Esophagus muscularis mucosa (tissue), 4 donors: ENCODE data around the gene SMIM44.

Experiments used
- EP300 ChIP-seq: sonication (generic); formaldehyde crosslinking; IDR thresholded peaks from one replicate; pipeline ENCODE4 v1.6.1; 2017; ENCODE audit warnings: antibody characterized with exemption
- POLR2A ChIP-seq: fragments of 450-650 bp; IDR thresholded peaks from one replicate; pipeline ENCODE4 v1.6.1; 2017; ENCODE audit warnings: antibody characterized with exemption, moderate library complexity, mild to moderate bottlenecking, low read depth
- TF ChIP-seq, protein P1 (sequence below), 3 experiments: fragments of 200-600 bp in 2 of 3; fragments of 450-650 bp in 1 of 3; sonication (generic) in 2 of 3; IDR thresholded peaks; one replicate each; pipeline ENCODE4 v1.5.1; 2017 to 2019; ENCODE audit warnings: antibody characterized with exemption in 3 of 3, mild to moderate bottlenecking in 2 of 3, moderate library complexity in 1 of 3

DNA sequence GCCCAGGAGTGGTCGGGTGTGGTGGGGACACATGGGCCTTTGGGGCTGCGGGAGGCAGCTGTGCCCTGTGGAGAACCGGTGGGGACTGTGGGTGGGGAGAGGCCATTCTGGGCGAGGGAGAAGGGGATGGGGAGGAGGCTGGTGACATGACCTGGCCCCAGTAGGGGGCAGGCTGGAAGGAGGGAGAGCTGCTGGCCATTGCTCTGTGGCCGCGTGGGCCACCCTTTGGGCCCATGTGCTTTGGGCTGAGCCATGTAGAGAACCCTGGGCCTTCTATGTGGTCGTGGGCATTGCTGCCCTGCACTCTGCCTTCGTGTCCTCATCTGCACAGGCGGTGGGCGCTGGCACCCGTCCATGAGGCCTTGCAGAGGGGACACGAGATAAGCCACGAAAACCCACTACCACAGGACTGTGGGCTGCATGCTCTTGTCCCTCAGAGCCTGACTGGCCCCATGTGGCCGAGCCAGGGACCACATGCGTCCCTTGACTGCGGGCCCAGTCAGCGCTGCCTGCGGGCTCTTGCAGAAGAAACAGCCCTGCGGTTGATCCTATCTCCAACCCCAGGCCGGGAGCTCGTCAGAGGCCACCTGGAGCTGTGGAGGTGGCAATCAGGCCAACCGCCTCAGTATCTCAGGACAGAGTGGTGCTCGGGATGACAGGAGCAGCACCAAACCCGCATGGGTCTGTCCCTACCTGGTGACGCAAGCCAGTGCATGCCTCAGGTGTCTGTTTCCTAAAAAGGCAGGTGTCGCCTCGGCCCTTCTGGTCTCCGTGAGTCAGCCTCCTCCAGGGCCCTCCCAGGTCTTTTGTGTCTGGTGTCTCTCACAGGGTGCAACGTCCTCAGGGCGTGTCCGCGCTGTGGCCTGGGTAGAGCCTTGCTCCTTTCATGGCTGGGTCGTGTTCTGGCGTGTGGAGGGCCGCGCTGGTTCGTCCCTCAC lies 37.2 kb upstream of the SMIM44 start:
- TF ChIP-seq, protein P1, sequence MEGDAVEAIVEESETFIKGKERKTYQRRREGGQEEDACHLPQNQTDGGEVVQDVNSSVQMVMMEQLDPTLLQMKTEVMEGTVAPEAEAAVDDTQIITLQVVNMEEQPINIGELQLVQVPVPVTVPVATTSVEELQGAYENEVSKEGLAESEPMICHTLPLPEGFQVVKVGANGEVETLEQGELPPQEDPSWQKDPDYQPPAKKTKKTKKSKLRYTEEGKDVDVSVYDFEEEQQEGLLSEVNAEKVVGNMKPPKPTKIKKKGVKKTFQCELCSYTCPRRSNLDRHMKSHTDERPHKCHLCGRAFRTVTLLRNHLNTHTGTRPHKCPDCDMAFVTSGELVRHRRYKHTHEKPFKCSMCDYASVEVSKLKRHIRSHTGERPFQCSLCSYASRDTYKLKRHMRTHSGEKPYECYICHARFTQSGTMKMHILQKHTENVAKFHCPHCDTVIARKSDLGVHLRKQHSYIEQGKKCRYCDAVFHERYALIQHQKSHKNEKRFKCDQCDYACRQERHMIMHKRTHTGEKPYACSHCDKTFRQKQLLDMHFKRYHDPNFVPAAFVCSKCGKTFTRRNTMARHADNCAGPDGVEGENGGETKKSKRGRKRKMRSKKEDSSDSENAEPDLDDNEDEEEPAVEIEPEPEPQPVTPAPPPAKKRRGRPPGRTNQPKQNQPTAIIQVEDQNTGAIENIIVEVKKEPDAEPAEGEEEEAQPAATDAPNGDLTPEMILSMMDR (IDR thresholded peaks at IDR 0.05), result no peak
- no peak for TF ChIP-seq POLR2A
- TF ChIP-seq EP300, result no peak
